Chondrocyte (in vitro differentiated cells): ENCODE measurements around the gene ENTPD2. TPM values are rescaled to one million over a fixed set of nuclear protein-coding genes. Genes with fewer than 3 reads are reported as not detected.
A peak's percentile ranks its signal among the peaks of the same experiment; 100 is the strongest.

ENCODE experiments used
- DNase-seq: peaks from one replicate; pipeline ENCODE4 v3.0.0; 2021; ENCODE audit warnings: mixed read lengths, low spot score
- H3K27ac Mint-ChIP-seq: one replicate; pipeline ENCODE4 v1.8.0; 2021; ENCODE audit warnings: mild to moderate bottlenecking, moderate library complexity, mixed read lengths; ENCODE audit not compliant: unreplicated experiment
- H3K27me3 Mint-ChIP-seq: 2 replicates; pipeline ENCODE4 v1.8.0; 2021; ENCODE audit warnings: low read depth, mixed read lengths
- H3K36me3 Mint-ChIP-seq: 2 replicates; pipeline ENCODE4 v1.8.0; 2021; ENCODE audit warnings: low read depth, mixed read lengths
- H3K4me1 Mint-ChIP-seq: 2 replicates; pipeline ENCODE4 v1.8.0; 2021; ENCODE audit warnings: low read depth, mild to moderate bottlenecking, mixed read lengths
- H3K4me3 Mint-ChIP-seq: one replicate; pipeline ENCODE4 v1.8.0; 2021; ENCODE audit warnings: mild to moderate bottlenecking, moderate library complexity, mixed read lengths; ENCODE audit not compliant: unreplicated experiment
- H3K9me3 Mint-ChIP-seq: 2 replicates; pipeline ENCODE4 v1.8.0; 2021; ENCODE audit warnings: low read depth, mixed read lengths
- CTCF ChIP-seq: fragments of 200-600 bp; sonication (generic); IDR thresholded peaks from 2 replicates; pipeline ENCODE4 v1.5.0; 2021; ENCODE audit warnings: antibody characterized with exemption, mild to moderate bottlenecking, moderate library complexity
- total RNA-seq: library from RNA; stranded (reverse); gene quantifications from 3 replicates; pipeline ENCODE4 v1.2.1, GENCODE V29; 2021

Gene ENTPD2
- total RNA-seq, 1 donor from 2014 or later = 0.15 TPM

- peak; percentile 100 for DNase-seq
- Mint-ChIP-seq H3K27ac (peak within 1 kb of the TSS; percentile 97), H3K36me3 (peaks cover 3% of the 10 kb centered on the region), H3K4me3 (peak within 1 kb of the TSS; percentile 82), H3K9me3 (no peaks in the 10 kb centered on the region), H3K4me1 (peaks cover 50% of the 10 kb centered on the region), H3K27me3 (no peaks in the 10 kb centered on the region)
- TF ChIP-seq CTCF = peak; percentile 10
Observed at GRCh38 chr9:137086531-137087408, 32.9 kb upstream of the ENTPD2 start, which contains the start of gene MAN1B1. Gene MAN1B1, plus strand, starts transcription at chr9:137086985. Its CDS starts 15 bp downstream, at chr9:137087000.

- no peak for TF ChIP-seq CTCF
- H3K4me3 Mint-ChIP-seq = peak overlapping the region; percentile 82
- H3K36me3 Mint-ChIP-seq = peaks cover 6% of the 10 kb centered on the region
- DNase-seq = no peak
- H3K4me1 Mint-ChIP-seq = peaks cover 50% of the 10 kb centered on the region
- peak overlapping the region; percentile 97 for H3K27ac Mint-ChIP-seq
- no peaks in the 10 kb centered on the region for H3K9me3 Mint-ChIP-seq
- no peaks in the 10 kb centered on the region for H3K27me3 Mint-ChIP-seq
Observed at GRCh38 chr9:137085920-137086530, 32.2 kb upstream of the ENTPD2 start.

- peaks cover 9% of the 10 kb centered on the region for H3K36me3 Mint-ChIP-seq
- H3K9me3 Mint-ChIP-seq = no peaks in the 10 kb centered on the region
- no peaks in the 10 kb centered on the region for H3K27me3 Mint-ChIP-seq
- DNase-seq = no peak
- H3K4me1 Mint-ChIP-seq = peaks cover 51% of the 10 kb centered on the region
- H3K27ac Mint-ChIP-seq = peak overlapping the region; percentile 97
- no peak for TF ChIP-seq CTCF
- H3K4me3 Mint-ChIP-seq = no peak overlapping the region
Observed at GRCh38 chr9:137084526-137084925, 30.7 kb upstream of the ENTPD2 start.

GRCh38 chr9:137083394-137084004 lies 29.6 kb upstream of the ENTPD2 start:
- Mint-ChIP-seq H3K4me3 (no peak overlapping the region), H3K9me3 (no peaks in the 10 kb centered on the region), H3K27me3 (no peaks in the 10 kb centered on the region), H3K4me1 (peaks cover 40% of the 10 kb centered on the region), H3K36me3 (peaks cover 9% of the 10 kb centered on the region), H3K27ac (peak overlapping the region; percentile 94)
- no peak for DNase-seq
- TF ChIP-seq CTCF = no peak

- no peak for DNase-seq
- no peaks in the 10 kb centered on the region for H3K27me3 Mint-ChIP-seq
- peak overlapping the region; percentile 94 for H3K27ac Mint-ChIP-seq
- no peaks in the 10 kb centered on the region for H3K9me3 Mint-ChIP-seq
- TF ChIP-seq CTCF = no peak
- peaks cover 34% of the 10 kb centered on the region for H3K4me1 Mint-ChIP-seq
- H3K4me3 Mint-ChIP-seq = no peak overlapping the region
- peaks cover 11% of the 10 kb centered on the region for H3K36me3 Mint-ChIP-seq
Observed at GRCh38 chr9:137082925-137083290, 29.0 kb upstream of the ENTPD2 start.
